Transverse colon (tissue), 4 donors: ENCODE results near the gene CCL2. TPM values are rescaled to one million over a fixed set of nuclear protein-coding genes. Genes with fewer than 3 reads are reported as not detected.

Experiments used
- DNase-seq: peaks from one replicate; pipeline ENCODE4 v3.0.0-alpha.2; 2019
- H3K27ac ChIP-seq, 4 donors: fragments of 200-600 bp; sonication (generic); 2 replicates each; pipeline ENCODE4 v1.5.1; 2016 to 2018; ENCODE audit warnings: inconsistent platforms in 4 of 4
- H3K27me3 ChIP-seq: fragments of 200-600 bp; sonication (generic); 2 replicates; pipeline ENCODE4 v1.5.1; 2017; ENCODE audit warnings: inconsistent platforms
- H3K36me3 ChIP-seq, 4 donors: fragments of 200-600 bp; sonication (generic); 2 replicates each; pipeline ENCODE4 v1.5.1; 2017 to 2019; ENCODE audit warnings: inconsistent platforms in 4 of 4
- H3K4me1 ChIP-seq, 4 donors: fragments of 200-600 bp; sonication (generic); 2 replicates each; pipeline ENCODE4 v1.5.1; 2017 to 2020; ENCODE audit warnings: inconsistent platforms in 4 of 4
- H3K4me3 ChIP-seq, 4 donors: fragments of 200-600 bp; sonication (generic); 1 replicate in 1 of 4; 2 replicates in 3 of 4; pipeline versions ENCODE4 v1.5.1 to v1.6.1; 2017 to 2019; ENCODE audit warnings: inconsistent platforms in 4 of 4
- H3K9me3 ChIP-seq, 2 donors: fragments of 200-600 bp; sonication (generic); 2 replicates each; pipeline ENCODE4 v1.5.1; 2017 to 2019; ENCODE audit warnings: inconsistent platforms in 2 of 2
- CTCF ChIP-seq, 5 experiments: fragments of 200-600 bp in 3 of 5; fragments of 450-650 bp in 2 of 5; sonication (generic) in 3 of 5; IDR thresholded peaks; 1 replicate in 2 of 5; 2 replicates in 3 of 5; pipeline ENCODE4 v1.5.1; 2016 to 2017; ENCODE audit warnings: antibody characterized with exemption in 5 of 5, inconsistent platforms in 3 of 5, mild to moderate bottlenecking in 2 of 5, moderate library complexity in 1 of 5
- EP300 ChIP-seq: sonication (generic); formaldehyde crosslinking; IDR thresholded peaks from one replicate; pipeline ENCODE4 v1.6.1; 2017; ENCODE audit warnings: antibody characterized with exemption, low read depth
- POLR2A ChIP-seq: fragments of 450-650 bp; IDR thresholded peaks from one replicate; pipeline ENCODE4 v1.6.1; 2016; ENCODE audit warnings: antibody characterized with exemption, mild to moderate bottlenecking, moderate library complexity
- POLR2AphosphoS5 ChIP-seq, 3 donors: sonication (generic); formaldehyde crosslinking; IDR thresholded peaks; one replicate each; pipeline ENCODE4 v1.6.1; 2016; ENCODE audit warnings: antibody characterized with exemption in 3 of 3
- WGBS, 2 donors: methylation state at CpG; one replicate each; pipeline ENCODE4 v1.1.5; 2018; ENCODE audit warnings: low coverage in 1 of 2; 5-methylcytosine and 5-hydroxymethylcytosine counted together
- in situ Hi-C, 4 donors: fragments of 200-750 bp; cut with MboI; loops; one replicate each; pipeline versions ENCODE4 v1.15.0 to v1.15.1; 2017; ENCODE audit warnings: low sequenced_read_pairs in 3 of 4, low pct_ligation_motif_present in 1 of 4, low pct_unique_long_range_greater_than_20kb in 1 of 4
- intact Hi-C: fragments of 100-400 bp; cut with DNase I; formaldehyde crosslinking; loops from one replicate; pipeline ENCODE4 v1.15.1; 2023; ENCODE audit warnings: low total_unique reads
- total RNA-seq, 4 donors: library from RNA; depleted of rRNA; stranded (reverse); fragments of >200 nt; gene quantifications; one replicate each; pipeline ENCODE4 v1.1.0, GENCODE V29; 2016

The CCL2 gene
- total RNA-seq, 4 donors from 2014 or later, result 9.1 to 147 (median 77.6) TPM

- WGBS, 2 donors, result 38 to 53% methylated on average over 3 to 4 of the region's 4 CpGs
- Histone ChIP-seq H3K4me3 (no peak overlapping the region), H3K4me1 (no peaks in the 10 kb centered on the region), H3K36me3 (no peaks in the 10 kb centered on the region), H3K27ac (no peak overlapping the region), H3K9me3 (no peaks in the 10 kb centered on the region), H3K27me3 (no peaks in the 10 kb centered on the region)
- TF ChIP-seq POLR2AphosphoS5 (IDR thresholded peaks at IDR 0.05) (no peak), EP300 (no peak), CTCF (IDR thresholded peaks at IDR 0.05) (no peak), POLR2A (no peak)
- no peak for DNase-seq
- intact Hi-C loops (no loop called here), in situ Hi-C loops (no loop called here)
These were observed 21.7 kb downstream of the CCL2 start for GRCh38 chr17:34276826-34277225.

GRCh38 chr17:34283571-34283970, 28.5 kb downstream of the CCL2 start:
- Histone ChIP-seq H3K9me3 (no peaks in the 10 kb centered on the region), H3K27me3 (no peaks in the 10 kb centered on the region), H3K36me3 (no peaks in the 10 kb centered on the region), H3K27ac (no peak overlapping the region), H3K4me1 (no peaks in the 10 kb centered on the region), H3K4me3 (no peak overlapping the region)
- TF ChIP-seq POLR2AphosphoS5 (IDR thresholded peaks at IDR 0.05) (no peak), EP300 (no peak), CTCF (IDR thresholded peaks at IDR 0.05) (no peak), POLR2A (no peak)
- no peak for DNase-seq
- intact Hi-C loops (no loop called here), in situ Hi-C loops (no loop called here)
- WGBS, 2 donors, result 78 to 100% methylated on average over 1 to 6 of the region's 6 CpGs

DNA sequence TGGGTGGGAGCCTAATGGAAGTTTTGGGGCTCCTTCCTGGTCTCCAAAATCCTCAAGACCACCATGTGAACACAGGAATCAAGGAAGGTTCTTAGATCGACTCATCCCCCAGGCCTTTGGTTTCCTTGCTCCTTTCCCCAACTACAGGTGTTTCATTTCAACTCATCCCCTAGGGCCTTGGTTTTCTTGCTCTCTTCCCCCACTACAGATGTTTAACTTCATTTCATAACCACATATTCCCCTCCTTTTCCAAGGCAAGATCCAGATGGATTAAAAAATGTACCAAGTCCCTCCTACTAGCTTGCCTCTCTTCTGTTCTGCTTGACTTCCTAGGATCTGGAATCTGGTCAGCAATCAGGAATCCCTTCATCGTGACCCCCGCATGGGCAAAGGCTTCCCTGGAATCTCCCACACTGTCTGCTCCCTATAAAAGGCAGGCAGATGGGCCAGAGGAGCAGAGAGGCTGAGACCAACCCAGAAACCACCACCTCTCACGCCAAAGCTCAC, 30.3 kb downstream of the CCL2 start, which contains the start of gene CCL11:
TSS of gene CCL11 (plus strand) at position 457 of the 507 bp plus-strand sequence. CDS start 67 bp downstream, outside the sequence.
- Histone ChIP-seq H3K27me3 (no peaks in the 10 kb centered on the region), H3K36me3 (no peaks in the 10 kb centered on the region), H3K9me3 (no peaks in the 10 kb centered on the region), H3K27ac (peak within 1 kb of the TSS in 2 of 4 donors; percentile 17 to 34), H3K4me1 (no peaks in the 10 kb centered on the region), H3K4me3 (no peak within 1 kb of the TSS)
- intact Hi-C loops, result loop anchor here (5.0 kb wide), 1 partner anchor 1247 kb away; no protein-coding TSS in a partner anchor
- no peak for DNase-seq
- TF ChIP-seq POLR2AphosphoS5 (IDR thresholded peaks at IDR 0.05), result peak in 1 of 3 donors; percentile 42
- no peak for TF ChIP-seq CTCF (IDR thresholded peaks at IDR 0.05)
- TF ChIP-seq EP300, result no peak
- no peak for TF ChIP-seq POLR2A
- 55 to 89% methylated on average over 1 to 4 of the region's 4 CpGs for WGBS, 2 donors
- in situ Hi-C loops, result no loop called here

DNA sequence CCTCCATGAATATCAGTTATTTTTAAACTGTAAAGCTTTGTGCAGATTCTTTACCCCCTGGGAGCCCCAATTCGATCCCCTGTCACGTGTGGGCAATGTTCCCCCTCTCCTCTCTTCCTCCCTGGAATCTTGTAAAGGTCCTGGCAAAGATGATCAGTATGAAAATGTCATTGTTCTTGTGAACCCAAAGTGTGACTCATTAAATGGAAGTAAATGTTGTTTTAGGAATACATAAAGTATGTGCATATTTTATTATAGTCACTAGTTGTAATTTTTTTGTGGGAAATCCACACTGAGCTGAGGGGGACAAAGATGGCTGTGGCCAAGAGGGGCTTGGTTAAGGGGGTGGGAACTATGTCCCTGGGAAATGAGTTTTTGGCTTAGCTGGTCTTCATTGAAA, 32.8 kb downstream of the CCL2 start:
- no peak overlapping the region for H3K4me3 ChIP-seq
- DNase-seq, result no peak
- no peak overlapping the region for H3K27ac ChIP-seq
- no peaks in the 10 kb centered on the region for H3K27me3 ChIP-seq
- WGBS, 2 donors, result 8 to 14% methylated on average over 2 of the region's 2 CpGs
- H3K9me3 ChIP-seq, result no peaks in the 10 kb centered on the region
- H3K36me3 ChIP-seq, result no peaks in the 10 kb centered on the region
- no peaks in the 10 kb centered on the region for H3K4me1 ChIP-seq
- intact Hi-C loops (loop anchor here (5.0 kb wide), 1 partner anchor 1244 kb away; no protein-coding TSS in a partner anchor), in situ Hi-C loops (no loop called here)
- TF ChIP-seq EP300, result no peak
- TF ChIP-seq POLR2AphosphoS5 (IDR thresholded peaks at IDR 0.05), result no peak
- TF ChIP-seq POLR2A, result no peak
- TF ChIP-seq CTCF (IDR thresholded peaks at IDR 0.05), result no peak
